C4-2B (cell line): Measurements from ENCODE around the gene TRANK1.

Experiments used
- H3K27ac ChIP-seq: fragments of 450-650 bp; 2 replicates; pipeline ENCODE4 v1.5.1; 2017
- ZFX ChIP-seq: fragments of 450-650 bp; IDR thresholded peaks from 2 replicates; pipeline ENCODE4 v1.6.1; 2017
- TF ChIP-seq, protein P1 (sequence below): fragments of 450-650 bp; conservative IDR thresholded peaks from 2 replicates; pipeline ENCODE4 v1.5.1; 2017; ENCODE audit warnings: mild to moderate bottlenecking

Gene TRANK1

DNA sequence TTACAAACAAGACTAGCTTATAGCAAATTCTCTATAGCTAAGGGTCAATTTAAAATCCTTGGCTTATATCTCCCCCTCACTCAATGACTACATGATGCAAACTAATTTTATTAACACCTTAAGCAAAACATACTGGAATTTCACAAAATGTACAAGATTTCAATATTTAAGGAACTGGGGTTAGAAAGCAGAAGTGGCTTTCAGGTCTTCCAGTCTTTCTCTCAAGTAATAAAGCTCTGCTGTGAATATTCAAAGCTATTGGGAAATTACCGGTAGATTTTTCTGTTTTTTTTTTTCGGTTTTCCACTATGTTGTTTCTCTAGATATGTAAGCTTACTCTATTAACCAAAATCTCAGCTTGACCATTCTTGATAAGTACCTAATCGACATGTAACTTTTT lies 44.2 kb upstream of the TRANK1 start:
- no peak for TF ChIP-seq ZFX
- TF ChIP-seq, protein P1, sequence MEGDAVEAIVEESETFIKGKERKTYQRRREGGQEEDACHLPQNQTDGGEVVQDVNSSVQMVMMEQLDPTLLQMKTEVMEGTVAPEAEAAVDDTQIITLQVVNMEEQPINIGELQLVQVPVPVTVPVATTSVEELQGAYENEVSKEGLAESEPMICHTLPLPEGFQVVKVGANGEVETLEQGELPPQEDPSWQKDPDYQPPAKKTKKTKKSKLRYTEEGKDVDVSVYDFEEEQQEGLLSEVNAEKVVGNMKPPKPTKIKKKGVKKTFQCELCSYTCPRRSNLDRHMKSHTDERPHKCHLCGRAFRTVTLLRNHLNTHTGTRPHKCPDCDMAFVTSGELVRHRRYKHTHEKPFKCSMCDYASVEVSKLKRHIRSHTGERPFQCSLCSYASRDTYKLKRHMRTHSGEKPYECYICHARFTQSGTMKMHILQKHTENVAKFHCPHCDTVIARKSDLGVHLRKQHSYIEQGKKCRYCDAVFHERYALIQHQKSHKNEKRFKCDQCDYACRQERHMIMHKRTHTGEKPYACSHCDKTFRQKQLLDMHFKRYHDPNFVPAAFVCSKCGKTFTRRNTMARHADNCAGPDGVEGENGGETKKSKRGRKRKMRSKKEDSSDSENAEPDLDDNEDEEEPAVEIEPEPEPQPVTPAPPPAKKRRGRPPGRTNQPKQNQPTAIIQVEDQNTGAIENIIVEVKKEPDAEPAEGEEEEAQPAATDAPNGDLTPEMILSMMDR, result no peak

DNA sequence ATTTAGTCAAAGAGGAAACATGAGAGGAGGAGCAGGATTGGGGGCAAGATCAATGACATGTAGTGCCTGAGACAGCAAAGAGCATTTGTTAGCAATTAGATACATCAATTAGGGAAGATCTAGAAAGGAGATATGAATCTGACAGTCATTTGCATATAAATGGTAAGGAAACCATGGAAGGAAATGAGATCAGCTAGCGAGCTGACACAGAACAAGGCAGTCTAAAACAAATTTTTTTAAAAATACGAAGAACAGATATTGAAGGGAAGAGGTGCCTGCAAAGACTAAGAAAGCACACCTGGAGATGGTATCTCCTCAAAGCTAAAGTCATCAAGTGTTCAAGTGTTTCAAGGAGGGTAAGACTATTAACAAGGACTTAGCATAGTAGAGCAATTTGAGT lies 43.5 kb upstream of the TRANK1 start:
- TF ChIP-seq, protein P1, result no peak
- no peak for TF ChIP-seq ZFX
- no peak overlapping the region for H3K27ac ChIP-seq

More for the DNA sequence above, 44.2 kb upstream of the TRANK1 start:
- no peak overlapping the region for H3K27ac ChIP-seq

DNA sequence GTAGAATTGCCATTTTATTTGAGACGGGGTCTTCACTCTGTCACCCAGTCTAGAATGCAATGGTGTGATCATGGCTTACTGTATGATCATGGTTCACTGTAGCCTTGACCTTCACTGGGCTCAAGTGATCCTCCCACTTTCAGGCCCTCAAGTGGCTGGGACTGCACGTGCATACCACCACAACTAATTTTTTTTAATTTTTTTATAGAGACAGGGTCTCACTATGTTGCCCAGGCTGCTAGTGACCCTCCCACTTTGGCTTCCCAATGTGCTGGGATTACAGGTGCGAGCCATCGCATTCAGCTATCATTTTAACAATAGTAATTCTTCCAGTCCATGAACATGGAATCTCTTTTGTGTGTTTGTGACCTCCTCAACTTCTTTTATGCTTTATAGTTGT lies 36.2 kb upstream of the TRANK1 start:
- H3K27ac ChIP-seq, result no peak overlapping the region
- TF ChIP-seq, protein P1, result no peak
- TF ChIP-seq ZFX, result no peak

DNA sequence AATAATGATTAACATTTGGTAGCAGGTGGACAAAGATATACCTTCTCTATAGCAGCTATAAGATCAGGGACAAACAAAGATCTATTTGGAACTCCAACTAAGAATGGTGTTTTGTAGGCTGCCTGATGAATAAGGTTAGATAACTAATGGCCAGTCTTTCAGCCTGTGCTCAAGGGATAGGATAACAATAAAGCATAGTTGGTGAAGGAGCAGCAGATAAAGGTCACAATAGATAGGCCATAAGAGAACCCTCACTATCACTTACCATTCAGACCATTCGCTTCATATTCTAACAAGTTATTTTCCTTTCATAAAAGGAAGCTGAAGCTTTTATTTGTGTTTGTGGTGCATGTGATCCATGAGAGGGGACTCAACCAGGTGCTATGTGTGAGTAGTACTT lies 28.3 kb upstream of the TRANK1 start:
- H3K27ac ChIP-seq, result no peak overlapping the region
- no peak for TF ChIP-seq ZFX
- TF ChIP-seq, protein P1, result no peak

DNA sequence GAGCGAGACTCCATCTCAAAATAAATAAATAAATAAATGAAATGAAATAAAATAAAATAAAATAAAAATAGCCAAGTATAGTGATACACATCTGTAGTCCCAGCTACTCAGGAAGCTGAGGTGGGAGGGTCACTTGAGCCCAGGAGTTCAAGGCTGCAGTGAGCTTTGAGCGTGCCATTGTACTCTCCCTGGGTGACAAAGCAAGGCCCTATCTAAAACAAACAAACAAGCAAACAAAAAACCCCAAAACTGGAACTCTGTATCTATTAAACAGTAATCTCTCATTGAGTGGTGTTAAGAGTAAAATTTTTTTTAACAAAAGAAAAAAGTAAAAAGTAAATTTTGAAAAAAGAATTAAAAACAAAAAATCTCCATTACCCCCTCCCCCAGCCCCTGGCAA lies 27.3 kb upstream of the TRANK1 start:
- no peak for TF ChIP-seq ZFX
- TF ChIP-seq, protein P1, result no peak
- H3K27ac ChIP-seq, result no peak overlapping the region

DNA sequence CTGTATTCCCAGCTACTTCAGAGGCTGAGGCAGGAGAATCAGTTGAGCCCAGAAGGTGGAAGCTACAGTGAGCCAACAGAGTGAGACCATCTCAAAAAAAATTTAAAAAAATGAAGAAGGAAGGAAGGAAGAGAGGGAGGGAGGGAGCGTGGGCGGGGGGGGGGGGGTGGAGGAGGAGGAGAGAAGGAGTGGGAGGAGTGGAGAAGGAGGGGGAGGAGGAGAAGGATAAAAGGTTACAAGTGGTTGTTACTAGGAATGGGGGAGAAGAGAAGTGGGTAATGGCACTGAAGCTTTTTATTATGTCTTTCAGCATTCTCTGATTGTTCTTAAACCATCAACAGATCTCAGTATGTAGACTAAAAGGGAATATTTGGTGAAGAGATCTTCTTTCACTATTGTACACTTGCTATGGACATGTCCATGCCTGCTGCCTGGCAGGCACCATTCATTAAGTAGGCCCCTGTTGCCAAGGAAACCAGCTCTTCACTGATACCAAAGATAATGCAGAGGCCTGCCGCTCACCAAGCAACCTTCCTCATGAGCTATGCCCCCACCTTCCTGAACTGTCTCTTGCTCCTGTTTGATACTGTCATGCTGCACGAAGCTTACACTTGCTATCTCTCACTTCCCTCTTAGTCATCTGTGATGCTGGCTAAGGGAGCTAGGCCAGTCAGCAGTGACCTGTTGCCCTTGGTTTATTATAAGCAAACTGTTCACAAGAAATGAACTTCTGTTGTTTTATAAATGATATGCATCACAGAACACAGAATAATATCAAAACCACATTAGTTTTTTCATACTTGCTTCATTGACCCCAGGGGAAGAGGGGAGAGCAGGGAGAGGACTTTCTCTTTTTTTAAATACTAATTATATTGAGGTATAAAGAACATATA lies 24.9 kb upstream of the TRANK1 start:
- H3K27ac ChIP-seq, result no peak overlapping the region
- TF ChIP-seq, protein P1, result no peak

DNA sequence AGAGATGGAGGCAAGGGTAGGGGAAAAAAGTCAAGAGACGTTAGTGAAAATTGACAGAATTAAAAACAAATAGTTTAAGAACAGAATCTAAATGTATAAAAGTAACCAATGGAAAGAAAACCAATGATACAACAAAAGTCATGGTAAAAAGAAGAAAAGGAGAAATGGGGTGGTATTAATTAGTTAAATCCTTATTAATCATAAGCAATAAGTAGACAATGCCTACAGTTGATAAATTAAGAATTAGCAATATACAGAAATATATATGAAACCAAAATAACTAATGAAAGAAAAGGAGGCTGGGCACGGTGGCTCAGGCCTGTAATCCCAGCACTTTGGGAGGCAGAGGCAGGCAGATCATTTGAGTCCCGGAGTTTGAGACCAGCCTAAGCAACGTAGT lies 24.2 kb upstream of the TRANK1 start:
- H3K27ac ChIP-seq, result no peak overlapping the region
- TF ChIP-seq ZFX, result no peak
- TF ChIP-seq, protein P1, result no peak
